ENCODE measurements around the gene JADE2.
A peak's percentile ranks its signal among the peaks of the same experiment; 100 is the strongest.
"Not testable (repeated sequence)": the region's sequence is repeated elsewhere in the genome, so short reads cannot be mapped to it uniquely, and the experiment has no call there.

JADE2 gene

DNA sequence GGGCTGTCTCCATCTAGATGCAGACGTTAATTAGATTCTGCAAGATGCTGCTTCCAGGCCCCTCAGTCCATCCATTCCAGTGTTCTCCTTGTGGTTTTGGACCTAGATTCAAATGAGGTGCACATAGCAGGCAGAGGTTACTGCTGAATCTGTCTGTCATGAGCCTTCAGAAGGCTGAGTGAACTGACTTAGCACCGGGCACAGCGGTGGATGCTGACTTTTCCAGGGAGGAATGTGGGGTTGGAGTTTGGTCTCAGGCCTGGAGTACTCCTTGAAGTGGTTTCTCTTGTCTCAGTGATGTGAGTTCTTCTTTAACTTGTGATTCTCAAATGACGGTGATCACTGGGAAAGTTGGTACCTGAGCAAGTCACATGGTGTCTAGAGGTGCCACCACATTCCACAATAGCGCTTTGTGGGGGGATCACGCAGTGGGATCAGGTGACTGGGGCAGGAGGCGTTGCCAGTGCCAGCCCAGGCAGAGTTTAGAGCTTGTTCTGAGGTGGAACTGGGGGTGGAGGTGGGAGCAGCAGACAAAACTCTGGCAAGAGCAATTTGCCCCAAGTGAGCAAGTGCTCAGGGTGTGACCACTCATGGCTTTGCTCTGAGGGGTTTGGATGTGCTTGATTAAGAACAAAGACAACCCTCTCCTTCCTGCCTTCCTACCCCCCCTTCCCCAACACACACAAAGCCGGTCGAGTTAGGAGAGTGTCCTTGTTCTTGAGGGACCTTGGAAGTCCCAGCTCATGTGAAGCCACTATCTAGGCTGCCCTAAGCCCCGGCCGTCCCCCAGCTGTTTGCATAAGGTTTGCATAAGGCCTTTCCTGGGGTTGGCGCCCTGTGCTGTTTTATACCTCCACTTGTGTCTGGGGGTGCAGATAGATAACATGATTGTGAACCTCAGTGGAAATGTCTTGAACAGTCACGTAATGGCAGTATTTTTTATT is 25.1 kb downstream of the JADE2 start:
- no peak for DNase-seq (ENCODE audit: low spot score)
- FAIRE-seq = no peak

DNA sequence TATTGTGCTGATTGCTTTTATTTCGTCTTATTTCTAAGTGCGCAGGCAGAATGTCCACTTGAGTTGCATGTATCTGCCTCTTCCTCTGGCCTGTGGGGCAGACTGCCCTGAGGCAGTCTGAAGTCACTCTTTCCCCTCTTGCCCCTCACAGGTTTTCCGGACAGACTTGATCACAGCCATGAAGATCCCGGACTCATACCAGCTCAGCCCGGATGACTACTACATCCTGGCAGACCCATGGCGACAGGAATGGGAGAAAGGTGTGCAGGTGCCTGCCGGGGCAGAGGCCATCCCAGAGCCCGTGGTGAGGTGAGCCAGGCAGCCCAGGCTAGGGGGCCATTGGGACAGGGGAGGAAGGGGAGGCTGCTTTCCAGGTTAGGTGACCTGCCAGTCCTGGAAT is 26.4 kb downstream of the JADE2 start:
- FAIRE-seq (no peak), DNase-seq (ENCODE audit: low spot score) (peak; percentile 45)

DNA sequence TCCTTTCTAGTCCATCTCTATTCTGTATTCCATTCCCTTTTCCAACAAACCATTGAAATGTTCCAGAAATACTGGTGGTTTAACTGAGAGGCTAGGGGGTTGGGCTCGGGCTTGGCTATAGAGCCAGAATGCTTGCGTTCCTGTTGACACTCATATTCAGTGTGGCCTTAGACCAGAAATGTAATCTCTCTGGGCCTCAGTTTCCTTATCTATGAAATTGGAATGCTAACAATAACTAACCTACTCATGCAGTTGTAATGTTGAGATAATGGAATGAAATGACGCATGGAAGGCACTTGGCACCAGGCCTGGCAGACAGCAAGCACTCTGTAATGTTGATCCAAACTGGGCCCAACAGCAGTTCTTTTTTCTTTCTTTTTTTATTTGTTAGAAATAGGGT is 26.8 kb downstream of the JADE2 start:
- peak; percentile 84 for FAIRE-seq

DNA sequence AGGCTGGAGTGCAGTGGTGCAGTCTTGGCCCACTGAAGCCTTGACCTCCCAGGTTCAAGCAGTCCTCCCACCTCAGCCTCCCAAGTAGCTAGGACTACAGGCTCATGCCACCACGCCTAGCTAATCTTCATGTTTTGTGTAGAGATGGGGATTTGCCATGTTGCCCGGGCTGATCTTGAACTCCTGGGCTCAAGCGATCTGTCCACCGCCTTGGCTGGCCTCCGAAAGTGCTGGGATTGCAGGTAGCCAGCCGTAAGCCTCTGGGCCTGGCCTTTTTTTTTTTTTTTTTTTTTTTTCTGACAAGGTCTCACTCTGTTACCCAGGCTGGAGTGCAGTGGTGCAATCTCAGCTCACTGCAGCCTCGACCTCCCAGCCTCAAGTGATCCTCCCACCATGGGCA is 27.2 kb downstream of the JADE2 start:
- not testable (repeated sequence) for DNase-seq (ENCODE audit: low spot score); FAIRE-seq

More for the DNA sequence above, 26.8 kb downstream of the JADE2 start:
- peak; percentile 89 for DNase-seq (ENCODE audit: low spot score)

DNA sequence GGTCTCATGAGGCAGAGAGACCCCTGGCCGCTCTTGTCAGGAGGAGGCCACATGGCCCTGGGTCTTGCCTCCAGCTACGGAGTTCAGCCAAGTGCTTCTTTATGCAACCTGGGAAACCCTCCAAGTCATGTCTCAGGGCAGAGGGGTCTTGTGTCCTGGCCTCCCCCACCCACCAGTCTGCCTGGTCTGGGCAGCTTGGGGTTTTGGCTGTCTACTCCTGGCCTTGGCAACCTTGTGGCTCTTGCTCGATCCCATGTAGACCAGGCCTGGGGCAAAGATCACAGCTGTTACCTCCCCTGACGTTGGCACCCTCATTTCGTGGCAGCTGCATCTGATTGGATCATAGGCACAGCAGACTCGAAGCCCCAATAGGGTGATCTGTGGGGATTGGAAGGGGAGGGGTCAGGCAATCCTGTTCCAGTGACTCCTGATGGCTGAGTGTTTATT is 28.4 kb downstream of the JADE2 start:
- DNase-seq (ENCODE audit: low spot score) = no peak
- no peak for FAIRE-seq

DNA sequence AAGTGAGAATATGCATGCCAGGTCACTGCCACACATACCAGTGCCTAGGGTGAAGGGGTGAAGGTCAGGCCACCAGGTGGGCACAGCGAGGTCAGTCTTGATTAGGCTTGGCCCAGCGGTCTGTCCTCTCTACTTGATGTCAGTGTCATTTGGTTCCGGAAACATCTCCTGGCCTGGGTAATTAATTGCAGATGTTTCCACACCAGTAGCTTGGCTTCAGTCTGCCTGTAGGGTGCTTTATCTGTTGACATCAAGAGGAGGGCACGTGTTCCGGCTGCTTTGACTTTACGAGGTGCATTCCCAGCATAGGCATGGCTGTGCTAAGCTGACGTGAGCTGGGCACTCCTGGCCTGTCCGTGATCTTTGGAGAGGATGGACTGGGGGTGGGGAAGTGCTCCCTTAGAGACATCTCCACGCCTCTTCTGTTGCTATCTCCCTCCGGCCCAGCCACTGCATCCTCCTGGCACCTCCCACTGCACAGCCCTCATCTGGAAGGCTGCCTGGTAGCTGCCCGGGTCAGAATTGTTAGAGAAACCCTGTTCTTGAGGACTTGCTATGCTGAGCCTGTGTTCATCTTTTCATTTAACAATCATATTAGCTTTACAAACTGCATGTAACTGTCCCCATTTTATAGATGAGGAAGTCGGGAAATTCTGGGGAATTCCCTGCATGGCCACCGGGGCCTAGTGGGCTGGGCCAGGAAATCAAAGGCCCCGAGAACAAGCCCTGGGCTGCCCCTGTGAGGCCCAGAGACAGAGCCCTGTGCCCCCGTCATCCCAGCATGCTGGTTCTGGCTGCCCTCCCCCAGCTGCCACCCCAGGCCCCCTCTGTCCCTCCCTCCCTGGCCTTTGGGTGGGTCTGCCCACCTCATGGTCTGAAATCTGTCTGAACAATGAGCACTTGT is 29.1 kb downstream of the JADE2 start:
- FAIRE-seq (peak; percentile 71), DNase-seq (ENCODE audit: low spot score) (peak; percentile 95)

DNA sequence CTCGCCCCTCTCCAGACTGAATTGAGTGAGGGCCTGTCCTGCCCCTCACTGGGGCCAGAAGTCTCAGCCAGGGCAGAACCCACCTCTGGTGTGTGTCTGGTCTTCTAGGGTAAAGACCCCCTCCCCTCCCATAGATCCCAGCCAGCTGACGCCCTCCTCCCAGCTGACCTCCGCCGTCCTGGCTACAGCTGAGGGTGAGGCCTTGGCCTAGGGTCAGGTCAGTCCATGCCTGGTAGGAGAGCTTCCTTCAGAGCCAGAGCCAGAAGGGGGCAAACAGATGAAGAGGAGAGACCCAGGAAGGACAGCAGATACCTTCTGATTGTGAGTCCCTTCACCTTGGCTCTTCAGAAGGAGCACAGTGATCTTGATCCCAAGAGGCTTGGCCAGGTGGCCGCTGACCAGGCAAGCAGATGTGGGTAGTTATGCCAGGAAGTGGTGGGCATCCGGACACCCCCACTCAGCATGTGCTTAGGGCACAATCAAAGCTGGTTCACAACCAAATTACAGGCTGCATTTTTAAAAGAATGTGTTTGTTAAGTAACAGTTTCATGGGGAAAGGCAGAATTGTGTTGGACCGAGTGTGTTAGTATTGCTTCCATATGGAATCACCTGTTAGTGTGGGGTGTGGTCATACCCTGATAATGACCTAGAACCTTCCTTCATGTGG is 29.9 kb downstream of the JADE2 start:
- FAIRE-seq = no peak
- DNase-seq (ENCODE audit: low spot score) = no peak

DNA sequence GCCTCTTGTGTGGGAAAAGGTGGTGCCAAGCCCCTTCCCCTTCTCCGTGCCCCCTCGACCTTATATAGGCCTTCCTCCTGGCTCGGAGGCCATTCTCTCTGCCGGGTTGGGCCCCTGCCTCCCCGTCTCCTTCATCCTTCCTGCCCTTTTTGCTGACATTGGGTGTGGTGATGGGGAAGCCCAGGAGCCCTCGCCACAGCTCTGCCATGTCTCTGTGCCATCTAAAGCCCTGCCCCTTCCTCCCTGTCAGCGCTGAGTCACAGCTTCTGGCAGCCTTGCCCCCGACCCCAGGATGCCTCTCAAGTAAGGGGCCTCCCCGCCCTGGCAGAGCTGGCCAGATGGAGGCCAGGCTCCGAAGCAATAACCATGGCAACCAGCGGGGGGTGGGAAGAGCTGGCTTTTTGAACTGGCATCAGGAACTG is 30.4 kb downstream of the JADE2 start:
- DNase-seq (ENCODE audit: low spot score) (peak; percentile 94), FAIRE-seq (peak; percentile 63)

DNA sequence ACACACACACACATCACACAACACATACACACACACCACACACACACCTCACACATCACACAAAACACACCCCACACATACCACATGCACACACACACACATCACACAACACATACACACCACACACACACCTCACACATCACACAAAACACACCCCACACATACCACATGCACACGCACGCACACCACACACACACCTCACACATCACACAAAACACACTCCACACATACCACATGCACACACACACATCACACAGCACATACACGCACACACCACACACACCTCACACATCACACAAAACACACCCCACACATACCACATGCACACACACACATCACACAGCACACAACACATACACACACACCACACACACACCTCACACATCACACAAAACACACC is 31.1 kb downstream of the JADE2 start:
- not testable (repeated sequence) for FAIRE-seq; DNase-seq (ENCODE audit: low spot score)

DNA sequence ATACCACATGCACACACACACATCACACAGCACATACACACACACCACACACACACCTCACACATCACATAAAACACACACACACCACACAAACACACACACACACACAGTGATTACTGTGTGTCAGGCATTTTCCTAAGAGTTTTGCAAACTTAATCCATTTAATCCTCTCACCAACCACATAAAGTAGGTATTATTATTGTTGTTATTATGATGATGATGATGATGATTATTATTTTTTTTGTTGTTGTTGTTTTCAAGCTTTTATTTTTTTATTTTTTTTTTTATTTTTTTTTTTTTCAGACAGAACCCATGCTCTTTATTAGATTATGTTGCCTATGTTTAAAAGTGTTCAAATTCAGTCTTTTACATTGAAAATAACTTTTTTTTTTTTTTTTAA is 31.5 kb downstream of the JADE2 start:
- no peak for DNase-seq (ENCODE audit: low spot score)
- FAIRE-seq = no peak

DNA sequence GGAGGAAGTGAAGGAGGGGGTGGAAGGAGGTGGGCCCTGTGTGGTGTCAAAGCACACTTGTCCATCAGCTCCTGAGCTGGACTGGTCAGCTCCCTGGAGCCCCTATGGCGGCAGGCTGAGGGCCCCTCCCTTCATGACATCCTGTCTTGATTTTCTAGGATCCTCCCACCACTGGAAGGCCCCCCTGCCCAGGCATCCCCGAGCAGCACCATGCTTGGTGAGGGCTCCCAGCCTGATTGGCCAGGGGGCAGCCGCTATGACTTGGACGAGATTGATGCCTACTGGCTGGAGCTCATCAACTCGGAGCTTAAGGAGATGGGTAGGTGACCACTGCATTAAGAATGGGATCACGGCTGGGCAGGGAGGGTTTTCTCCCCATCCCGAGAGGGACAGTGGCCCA is 34.2 kb downstream of the JADE2 start:
- FAIRE-seq (no peak), DNase-seq (ENCODE audit: low spot score) (no peak)

DNA sequence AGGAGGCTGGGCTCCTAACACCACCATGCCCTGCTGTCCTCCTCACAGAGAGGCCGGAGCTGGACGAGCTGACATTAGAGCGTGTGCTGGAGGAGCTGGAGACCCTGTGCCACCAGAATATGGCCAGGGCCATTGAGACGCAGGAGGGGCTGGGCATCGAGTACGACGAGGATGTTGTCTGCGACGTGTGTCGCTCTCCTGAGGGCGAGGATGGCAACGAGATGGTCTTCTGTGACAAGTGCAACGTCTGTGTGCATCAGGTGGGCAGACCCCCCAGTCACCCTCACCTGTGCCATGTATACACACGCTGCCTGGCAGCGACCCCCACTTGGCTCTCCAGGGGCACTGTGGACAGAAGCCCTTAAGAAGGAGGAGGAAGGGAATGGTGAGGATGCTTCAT is 35.2 kb downstream of the JADE2 start:
- no peak for FAIRE-seq

DNA sequence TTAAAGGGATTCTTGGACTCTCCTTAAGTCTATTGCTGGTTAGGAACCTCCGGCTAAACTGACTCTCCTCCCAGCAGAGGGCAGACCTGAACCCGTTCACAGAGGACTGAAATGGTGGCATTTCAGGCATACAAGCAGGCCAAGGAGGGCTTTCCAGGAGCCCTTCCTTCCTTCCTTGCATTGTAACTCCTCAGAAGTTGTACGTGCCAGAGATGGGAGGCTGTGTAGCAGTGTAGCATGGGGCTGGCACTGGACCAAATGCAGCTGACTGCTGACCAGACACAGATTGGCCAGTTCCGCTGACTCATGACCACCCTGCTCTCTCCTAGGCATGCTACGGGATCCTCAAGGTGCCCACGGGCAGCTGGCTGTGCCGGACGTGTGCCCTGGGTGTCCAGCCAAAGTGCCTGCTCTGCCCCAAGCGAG is 36.4 kb downstream of the JADE2 start:
- peak; percentile 94 for FAIRE-seq
- peak; percentile 95 for DNase-seq (ENCODE audit: low spot score)

More for the DNA sequence above, 35.2 kb downstream of the JADE2 start:
- no peak for DNase-seq (ENCODE audit: low spot score)

DNA sequence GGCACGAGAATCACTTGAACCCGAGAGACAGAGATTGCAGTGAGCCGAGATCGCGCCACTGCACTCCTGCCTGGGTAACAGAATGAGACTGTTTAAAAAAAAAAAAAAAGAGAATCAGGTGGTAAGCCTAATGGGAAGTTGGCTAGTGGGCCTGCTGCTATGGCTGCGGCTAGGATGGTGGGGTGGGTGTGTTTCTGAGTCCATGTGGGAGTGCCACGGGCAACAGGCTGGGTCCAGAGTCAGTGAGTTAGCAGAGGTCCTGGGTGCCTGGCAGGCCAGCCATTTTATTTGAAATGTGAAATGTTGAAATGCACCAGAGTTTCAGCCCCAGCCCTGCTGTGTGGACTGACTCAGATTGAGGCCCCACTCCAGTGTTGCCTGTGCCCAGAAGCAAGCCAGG is 37.8 kb downstream of the JADE2 start:
- DNase-seq (ENCODE audit: low spot score) = no peak
- FAIRE-seq = no peak

DNA sequence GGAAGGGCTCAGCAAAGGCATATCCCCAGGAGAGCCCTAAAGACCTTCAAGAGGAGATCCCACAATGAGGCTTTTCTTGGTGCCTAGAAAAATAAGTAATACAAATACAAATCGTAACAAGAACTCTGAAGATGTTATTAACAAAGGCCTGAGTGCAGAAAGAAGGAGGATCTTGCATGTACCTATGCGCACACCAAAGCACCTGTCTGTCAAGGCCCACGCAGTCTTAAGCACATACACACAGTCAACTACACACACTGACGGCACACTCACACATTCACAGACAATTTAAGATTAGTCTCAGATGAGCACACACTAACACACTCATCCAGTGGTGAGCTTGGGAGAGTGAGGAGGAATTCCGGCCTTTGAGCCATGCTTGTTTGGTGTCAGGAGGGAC is 38.5 kb downstream of the JADE2 start:
- no peak for FAIRE-seq

DNA sequence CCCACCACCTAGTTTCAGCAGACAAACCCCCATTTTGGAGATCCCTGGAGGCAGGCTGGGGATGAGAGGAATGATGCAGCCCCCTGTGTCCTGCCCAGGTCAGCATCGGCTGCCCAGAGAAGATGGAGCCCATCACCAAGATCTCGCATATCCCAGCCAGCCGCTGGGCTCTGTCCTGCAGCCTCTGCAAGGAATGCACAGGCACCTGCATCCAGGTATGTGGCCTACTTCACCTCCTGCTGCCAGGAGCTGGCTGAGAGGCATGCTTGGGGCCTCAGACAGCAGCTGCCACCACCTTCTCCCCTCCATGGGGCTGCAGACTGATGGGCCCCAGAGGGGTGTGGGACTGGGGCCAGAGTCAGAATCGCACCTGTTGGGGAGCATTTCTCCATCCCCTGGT is 38.9 kb downstream of the JADE2 start:
- FAIRE-seq = no peak

More for the DNA sequence above, 38.5 kb downstream of the JADE2 start:
- no peak for DNase-seq (ENCODE audit: low spot score)

DNA sequence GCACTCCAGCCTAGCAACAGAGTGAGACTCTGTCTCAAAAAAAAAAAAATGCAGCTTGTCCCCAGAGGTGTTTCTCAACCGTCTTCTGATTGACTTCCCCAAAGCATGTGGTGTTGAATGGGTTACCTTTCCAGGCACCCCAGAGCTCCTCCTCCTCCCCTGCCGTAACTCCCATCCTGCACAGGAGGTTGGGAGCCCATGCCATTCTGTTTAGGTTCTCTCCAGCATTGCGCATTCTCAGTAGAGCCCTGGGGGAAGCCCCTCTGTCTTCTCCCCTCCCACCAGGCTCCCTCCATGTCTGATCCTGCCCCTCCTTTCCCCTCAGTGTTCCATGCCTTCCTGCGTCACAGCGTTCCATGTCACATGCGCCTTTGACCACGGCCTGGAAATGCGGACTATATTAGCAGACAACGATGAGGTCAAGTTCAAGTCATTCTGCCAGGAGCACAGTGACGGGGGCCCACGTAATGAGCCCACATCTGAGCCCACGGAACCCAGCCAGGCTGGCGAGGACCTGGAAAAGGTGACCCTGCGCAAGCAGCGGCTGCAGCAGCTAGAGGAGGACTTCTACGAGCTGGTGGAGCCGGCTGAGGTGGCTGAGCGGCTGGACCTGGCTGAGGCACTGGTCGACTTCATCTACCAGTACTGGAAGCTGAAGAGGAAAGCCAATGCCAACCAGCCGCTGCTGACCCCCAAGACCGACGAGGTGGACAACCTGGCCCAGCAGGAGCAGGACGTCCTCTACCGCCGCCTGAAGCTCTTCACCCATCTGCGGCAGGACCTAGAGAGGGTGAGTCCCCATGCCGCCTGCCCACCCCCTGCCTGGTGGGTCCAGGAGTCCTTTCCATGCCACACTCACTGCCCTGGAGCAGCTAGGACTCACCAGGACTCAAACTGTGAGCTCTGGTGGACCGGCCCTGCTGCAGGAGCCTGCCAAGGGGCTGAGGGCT is 40.6 kb downstream of the JADE2 start:
- DNase-seq (ENCODE audit: low spot score) (no peak), FAIRE-seq (no peak)

More for the DNA sequence above, 38.9 kb downstream of the JADE2 start:
- no peak for DNase-seq (ENCODE audit: low spot score)

DNA sequence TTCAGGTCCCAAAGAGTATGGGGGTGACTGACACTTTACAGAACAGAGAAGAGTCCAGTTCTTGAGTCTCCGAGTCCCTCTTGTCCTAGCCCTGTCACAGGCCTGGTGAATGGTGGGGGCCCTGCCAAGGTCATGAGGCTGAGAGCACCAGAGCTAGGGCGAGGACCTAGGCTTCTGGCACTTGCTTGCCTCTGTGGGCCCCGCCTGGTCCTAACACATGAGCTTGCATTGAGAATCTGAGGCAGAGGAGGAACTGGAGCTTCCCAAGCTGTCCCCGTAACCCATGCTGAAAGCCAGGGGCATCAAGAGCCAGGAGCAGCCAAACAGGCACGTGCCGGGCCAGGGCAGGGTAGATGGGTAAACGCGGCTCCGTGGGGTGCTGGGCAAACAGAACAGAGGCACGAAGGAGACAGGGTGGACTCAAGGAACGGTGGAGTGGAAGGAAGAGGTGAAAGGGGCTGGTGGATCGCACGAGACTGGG is 41.3 kb downstream of the JADE2 start:
- FAIRE-seq (no peak), DNase-seq (ENCODE audit: low spot score) (no peak)

DNA sequence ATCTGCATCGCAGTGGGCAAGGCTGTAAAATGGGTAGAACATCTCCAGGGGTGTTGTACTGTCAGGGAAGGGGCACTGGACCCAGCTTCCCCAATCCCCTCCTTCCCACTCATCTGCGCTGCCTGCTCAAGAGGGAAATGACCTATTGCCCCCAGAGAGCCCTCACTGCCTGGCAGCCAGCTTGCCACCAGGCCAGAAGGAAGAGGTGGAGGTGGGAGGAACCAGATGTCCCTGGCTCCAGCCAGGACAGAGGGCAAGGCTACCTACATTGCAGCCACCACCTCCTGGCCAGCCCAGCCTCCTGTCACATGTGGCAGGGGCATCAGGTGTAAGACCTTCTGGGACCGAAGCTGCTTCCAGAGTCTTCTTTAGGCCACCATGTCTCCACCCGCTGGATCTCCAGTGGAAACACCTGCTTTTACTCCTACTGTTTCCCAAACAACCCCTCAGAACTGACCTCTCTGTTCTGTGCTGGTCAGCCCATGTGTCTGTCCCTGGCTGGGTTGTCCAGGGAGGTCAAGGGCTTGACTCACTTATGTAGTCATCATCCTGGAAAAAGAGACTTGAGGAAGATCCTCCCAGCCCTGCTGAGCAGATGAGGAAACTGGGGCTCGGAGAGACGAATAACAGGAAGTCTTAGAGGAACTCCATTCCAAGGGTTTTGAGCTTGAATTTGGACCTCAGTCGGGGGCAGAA is 42.3 kb downstream of the JADE2 start:
- peak; percentile 92 for FAIRE-seq
- peak; percentile 88 for DNase-seq (ENCODE audit: low spot score)

Data from RCC 7860 (cell line).